Parathyroid adenoma (tissue), 2 donors: Measurements from ENCODE around the gene SIRT2.
"Not testable (repeated sequence)": the region's sequence is repeated elsewhere in the genome, so short reads cannot be mapped to it uniquely, and the experiment has no call there.

Experiments
- H2AFZ ChIP-seq: fragments of 300-600 bp; sonication (generic); one replicate; pipeline ENCODE4 v1.7.0; 2017; ENCODE audit warnings: antibody characterized with exemption, mild to moderate bottlenecking
- H3K27ac ChIP-seq: fragments of 300-600 bp; sonication (generic); one replicate; pipeline ENCODE4 v1.7.0; 2017
- H3K27me3 ChIP-seq: fragments of 300-600 bp; sonication (generic); one replicate; pipeline ENCODE4 v1.7.0; 2017; ENCODE audit warnings: low read length; ENCODE audit not compliant: control insufficient read depth, insufficient read depth
- H3K36me3 ChIP-seq: fragments of 300-600 bp; sonication (generic); one replicate; pipeline ENCODE4 v1.7.0; 2017; ENCODE audit warnings: low read length; ENCODE audit not compliant: control insufficient read depth, insufficient read depth
- H3K4me1 ChIP-seq: fragments of 300-600 bp; sonication (generic); one replicate; pipeline ENCODE4 v1.7.0; 2017; ENCODE audit warnings: control low read depth
- H3K4me2 ChIP-seq: fragments of 300-600 bp; sonication (generic); one replicate; pipeline ENCODE4 v1.7.0; 2017; ENCODE audit warnings: low read length
- H3K4me3 ChIP-seq: fragments of 300-600 bp; sonication (generic); one replicate; pipeline ENCODE4 v1.7.0; 2017; ENCODE audit warnings: low read depth, low read length
- H3K79me2 ChIP-seq: fragments of 300-600 bp; sonication (generic); one replicate; pipeline ENCODE4 v1.7.0; 2017; ENCODE audit warnings: control low read depth
- H3K9ac ChIP-seq: fragments of 300-600 bp; sonication (generic); one replicate; pipeline ENCODE4 v1.7.0; 2017; ENCODE audit warnings: mild to moderate bottlenecking
- H3K9me3 ChIP-seq: fragments of 300-600 bp; sonication (generic); one replicate; pipeline ENCODE4 v1.7.0; 2017; ENCODE audit warnings: low read length; ENCODE audit not compliant: control insufficient read depth
- TF ChIP-seq, protein P1 (sequence below): fragments of 300-600 bp; sonication (generic); IDR thresholded peaks from one replicate; pipeline ENCODE4 v1.7.0; 2017; ENCODE audit warnings: antibody characterized with exemption, mild to moderate bottlenecking
- donor health status: primary hyperparathyroidism.

SIRT2 gene

DNA sequence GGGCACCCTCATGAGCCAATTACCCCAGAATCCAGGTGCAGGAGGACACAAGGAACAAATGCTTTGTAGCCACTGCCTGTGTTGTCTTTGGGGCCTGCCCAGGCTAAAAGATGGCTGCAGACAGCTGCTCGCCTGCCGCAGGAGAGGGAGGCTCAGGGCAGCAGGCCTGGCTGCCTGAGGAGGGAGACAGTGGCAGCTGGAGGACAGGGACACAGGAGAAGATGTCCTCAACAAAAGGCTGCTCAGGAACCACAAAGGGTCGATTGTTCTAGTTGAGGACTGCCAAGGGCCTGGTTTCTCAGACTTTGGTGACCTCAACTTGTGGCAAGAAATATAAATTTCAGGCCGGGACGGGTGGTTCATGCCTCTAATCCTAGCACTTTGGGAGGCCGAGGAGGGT lies 7.6 kb downstream of the SIRT2 start:
- H3K27ac ChIP-seq = no peak overlapping the region
- H3K4me1 ChIP-seq = no peaks in the 10 kb centered on the region
- TF ChIP-seq, protein P1, sequence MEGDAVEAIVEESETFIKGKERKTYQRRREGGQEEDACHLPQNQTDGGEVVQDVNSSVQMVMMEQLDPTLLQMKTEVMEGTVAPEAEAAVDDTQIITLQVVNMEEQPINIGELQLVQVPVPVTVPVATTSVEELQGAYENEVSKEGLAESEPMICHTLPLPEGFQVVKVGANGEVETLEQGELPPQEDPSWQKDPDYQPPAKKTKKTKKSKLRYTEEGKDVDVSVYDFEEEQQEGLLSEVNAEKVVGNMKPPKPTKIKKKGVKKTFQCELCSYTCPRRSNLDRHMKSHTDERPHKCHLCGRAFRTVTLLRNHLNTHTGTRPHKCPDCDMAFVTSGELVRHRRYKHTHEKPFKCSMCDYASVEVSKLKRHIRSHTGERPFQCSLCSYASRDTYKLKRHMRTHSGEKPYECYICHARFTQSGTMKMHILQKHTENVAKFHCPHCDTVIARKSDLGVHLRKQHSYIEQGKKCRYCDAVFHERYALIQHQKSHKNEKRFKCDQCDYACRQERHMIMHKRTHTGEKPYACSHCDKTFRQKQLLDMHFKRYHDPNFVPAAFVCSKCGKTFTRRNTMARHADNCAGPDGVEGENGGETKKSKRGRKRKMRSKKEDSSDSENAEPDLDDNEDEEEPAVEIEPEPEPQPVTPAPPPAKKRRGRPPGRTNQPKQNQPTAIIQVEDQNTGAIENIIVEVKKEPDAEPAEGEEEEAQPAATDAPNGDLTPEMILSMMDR = no peak
- no peaks in the 10 kb centered on the region for H3K36me3 ChIP-seq
- H3K9ac ChIP-seq = no peak overlapping the region
- no peaks in the 10 kb centered on the region for H3K9me3 ChIP-seq
- H3K4me2 ChIP-seq = no peak overlapping the region
- no peak overlapping the region for H3K4me3 ChIP-seq
- H3K27me3 ChIP-seq = no peaks in the 10 kb centered on the region
- H2AFZ ChIP-seq = no peak overlapping the region
- H3K79me2 ChIP-seq = no peaks in the 10 kb centered on the region

DNA sequence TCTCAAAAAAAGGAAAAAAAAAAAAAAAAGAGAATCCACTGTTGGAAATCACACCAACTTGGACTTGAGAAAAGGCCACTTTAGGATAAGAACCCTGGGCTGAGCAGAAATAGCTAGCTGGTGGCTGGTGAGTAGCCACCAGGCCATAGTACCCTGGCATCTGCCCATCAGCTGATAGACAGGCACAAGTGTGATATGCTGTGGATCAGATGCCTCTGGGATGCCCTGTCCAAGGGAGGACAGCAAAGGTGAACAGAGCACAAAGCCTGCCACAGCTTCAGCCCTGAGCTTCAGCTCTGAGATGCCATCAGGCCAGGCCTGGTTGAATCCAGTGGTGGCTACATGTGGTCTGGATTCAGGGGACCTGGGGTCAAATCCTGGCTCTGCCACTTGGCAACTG lies 8.7 kb downstream of the SIRT2 start:
- H3K36me3 ChIP-seq = no peaks in the 10 kb centered on the region
- no peak overlapping the region for H3K9ac ChIP-seq
- TF ChIP-seq, protein P1 = no peak
- H3K79me2 ChIP-seq = no peaks in the 10 kb centered on the region
- no peak overlapping the region for H3K4me2 ChIP-seq
- no peak overlapping the region for H3K4me3 ChIP-seq
- H3K4me1 ChIP-seq = peaks cover 7% of the 10 kb centered on the region
- H2AFZ ChIP-seq = no peak overlapping the region
- no peak overlapping the region for H3K27ac ChIP-seq
- H3K9me3 ChIP-seq = no peaks in the 10 kb centered on the region
- no peaks in the 10 kb centered on the region for H3K27me3 ChIP-seq

DNA sequence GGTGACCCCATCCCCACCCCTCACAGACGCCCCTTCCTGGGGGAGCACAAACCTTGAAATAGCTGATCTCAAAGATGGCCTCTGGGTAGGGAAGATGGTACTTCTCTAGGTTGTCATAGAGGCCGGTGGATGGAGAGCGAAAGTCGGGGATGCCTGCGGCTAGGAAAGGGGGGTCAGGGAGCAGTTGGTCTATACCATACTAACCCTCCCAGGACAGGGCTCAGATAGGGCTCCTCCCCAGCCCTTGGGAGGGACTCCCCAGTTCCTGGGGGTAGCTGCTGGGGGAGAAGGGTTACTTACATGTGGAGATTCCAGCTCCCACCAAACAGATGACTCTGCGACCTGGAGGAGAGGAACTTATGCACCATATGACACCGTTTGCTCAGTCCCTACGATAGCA lies 9.6 kb downstream of the SIRT2 start:
- TF ChIP-seq, protein P1 = no peak
- H3K4me2 ChIP-seq = no peak overlapping the region
- peaks cover 10% of the 10 kb centered on the region for H3K4me1 ChIP-seq
- no peak overlapping the region for H3K4me3 ChIP-seq
- no peak overlapping the region for H3K9ac ChIP-seq
- no peaks in the 10 kb centered on the region for H3K9me3 ChIP-seq
- H3K79me2 ChIP-seq = no peaks in the 10 kb centered on the region
- H3K36me3 ChIP-seq = no peaks in the 10 kb centered on the region
- no peak overlapping the region for H2AFZ ChIP-seq
- H3K27me3 ChIP-seq = no peaks in the 10 kb centered on the region
- no peak overlapping the region for H3K27ac ChIP-seq

DNA sequence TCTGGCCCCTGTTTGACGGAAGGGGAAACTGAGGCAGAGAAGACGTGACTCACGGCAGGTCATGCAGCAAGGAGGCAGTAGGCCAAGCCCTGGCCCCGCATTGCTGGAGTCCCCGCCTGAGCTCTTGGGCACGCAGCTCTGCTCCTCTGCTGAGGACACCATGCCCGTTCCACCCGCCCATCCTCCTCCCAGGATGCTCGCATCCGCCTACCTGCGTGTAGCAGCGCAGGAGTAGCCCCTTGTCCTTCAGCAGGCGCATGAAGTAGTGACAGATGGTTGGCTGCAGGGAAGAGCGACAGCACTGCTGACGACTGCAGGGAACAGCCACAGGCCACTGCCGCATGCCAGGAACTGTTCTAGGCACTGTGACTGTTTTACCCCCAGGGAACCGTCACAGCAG lies 10.5 kb downstream of the SIRT2 start:
- H3K9ac ChIP-seq = no peak overlapping the region
- H3K36me3 ChIP-seq = no peaks in the 10 kb centered on the region
- TF ChIP-seq, protein P1 = no peak
- H3K4me1 ChIP-seq = peaks cover 10% of the 10 kb centered on the region
- no peaks in the 10 kb centered on the region for H3K9me3 ChIP-seq
- H2AFZ ChIP-seq = no peak overlapping the region
- no peaks in the 10 kb centered on the region for H3K79me2 ChIP-seq
- no peak overlapping the region for H3K4me2 ChIP-seq
- H3K27me3 ChIP-seq = no peaks in the 10 kb centered on the region
- no peak overlapping the region for H3K4me3 ChIP-seq
- H3K27ac ChIP-seq = no peak overlapping the region

DNA sequence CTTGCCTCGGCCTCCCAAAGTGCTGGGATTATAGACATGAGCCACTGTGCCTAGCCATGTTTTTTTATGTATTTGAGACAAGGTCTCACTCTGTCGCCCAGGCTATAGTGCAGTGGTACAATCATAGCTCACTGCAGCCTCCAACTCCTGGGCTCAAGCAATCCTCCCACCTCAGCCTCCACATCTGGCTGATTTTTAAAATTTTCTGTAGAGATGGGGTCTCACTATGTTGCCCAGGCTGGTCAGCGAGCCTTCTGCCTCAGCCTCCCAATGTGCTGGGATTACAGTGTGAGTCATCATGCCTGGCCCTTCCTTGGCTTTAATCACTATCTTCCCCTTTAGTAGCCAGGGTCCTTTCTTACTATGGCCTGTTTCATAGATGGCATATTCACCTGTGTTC lies 14.7 kb downstream of the SIRT2 start:
- H3K36me3 ChIP-seq, H2AFZ ChIP-seq, H3K27ac ChIP-seq, H3K9me3 ChIP-seq, H3K27me3 ChIP-seq, H3K9ac ChIP-seq, H3K79me2 ChIP-seq, H3K4me2 ChIP-seq, H3K4me3 ChIP-seq: not testable (repeated sequence)
- H3K4me1 ChIP-seq = peaks cover 10% of the 10 kb centered on the region
